ENCODE data around the gene CDADC1. TPM values are rescaled to one million over a fixed set of nuclear protein-coding genes. Genes with fewer than 3 reads are reported as not detected.

CDADC1 gene
- total and polyA plus RNA-seq, 10 of the 15 experiments (the other 5 are each of a cell fraction or from before 2014, with no cell fraction given), result 2.6 to 7.3 (median 5.2) TPM

- BruUV-seq (replicated peaks), result no TSS peak
- H3K27me3 ChIP-seq (replicated peaks in 1 of 2; ENCODE audit: control insufficient read depth in 2 of 2, insufficient read depth in 2 of 2, low read length in 1 of 2), result peaks cover 0 to 5% of the 10 kb centered on the region in 2 experiments; a peak in 3 of 4 replicates
- DNase-seq (ENCODE audit: low read depth, low spot score), result no peak
- H3K27ac ChIP-seq (ENCODE audit: control insufficient read depth, insufficient read depth), result no peak overlapping the region
- intact Hi-C loops (cut with micrococcal nuclease; ENCODE audit: unreplicated experiment), result no loop called here
- ChIA-PET POLR2A (no interaction called here), SMC1A (ENCODE audit: uncharacterized antibody, unreplicated experiment) (no interaction called here), CTCF (no interaction called here), RAD21 (ENCODE audit: unreplicated experiment) (no interaction called here)
- no peak overlapping the region for H2AFZ ChIP-seq (ENCODE audit: control insufficient read depth, low read depth, low read length)
- no peaks in the 10 kb centered on the region for H3K79me2 ChIP-seq (ENCODE audit: control insufficient read depth, insufficient read depth, low read length)
- H3K36me3 ChIP-seq (ENCODE audit: control insufficient read depth in 2 of 2, insufficient read depth in 2 of 2, low read length in 1 of 2), result no peaks in the 10 kb centered on the region
- H3K9me3 ChIP-seq (replicated peaks; ENCODE audit: control insufficient read depth, insufficient read depth, low read length), result no peaks in the 10 kb centered on the region; the same call in 2 of the 3 replicates
- no peak overlapping the region for H3K4me2 ChIP-seq (ENCODE audit: control insufficient read depth, insufficient read depth)
- no peak for ATAC-seq
- no peak overlapping the region for H3K4me3 ChIP-seq
- no peak overlapping the region for H3K9ac ChIP-seq (ENCODE audit: control insufficient read depth, insufficient read depth, low read length)
- no peaks in the 10 kb centered on the region for H3K4me1 ChIP-seq (ENCODE audit: control insufficient read depth, insufficient read depth, low read length)
- H4K20me1 ChIP-seq (ENCODE audit: control insufficient read depth, insufficient read depth), result no peaks in the 10 kb centered on the region
- no peak for FAIRE-seq
- in situ Hi-C loops (cut with MboI), result no loop called here
- TF ChIP-seq SUPT20H (IDR thresholded peaks at IDR 0.05; ENCODE audit: borderline replicate concordance, control insufficient read depth, low read depth, low read length) (no peak), SREBF2 (IDR thresholded peaks at IDR 0.05; ENCODE audit: low read length) (no peak), PAX8 (IDR thresholded peaks at IDR 0.05) (no peak), RAD51 (IDR thresholded peaks at IDR 0.05) (no peak), DPF2 (IDR thresholded peaks at IDR 0.05) (no peak), PAX5 (IDR thresholded peaks at IDR 0.05; ENCODE audit: borderline replicate concordance, low read depth, low read length) (no peak), NFYB (IDR thresholded peaks at IDR 0.05; ENCODE audit: insufficient read depth, low read depth, low read length) (no peak), RB1 (IDR thresholded peaks at IDR 0.05; ENCODE audit: borderline replicate concordance) (no peak)
- TF ChIP-seq, protein P1, sequence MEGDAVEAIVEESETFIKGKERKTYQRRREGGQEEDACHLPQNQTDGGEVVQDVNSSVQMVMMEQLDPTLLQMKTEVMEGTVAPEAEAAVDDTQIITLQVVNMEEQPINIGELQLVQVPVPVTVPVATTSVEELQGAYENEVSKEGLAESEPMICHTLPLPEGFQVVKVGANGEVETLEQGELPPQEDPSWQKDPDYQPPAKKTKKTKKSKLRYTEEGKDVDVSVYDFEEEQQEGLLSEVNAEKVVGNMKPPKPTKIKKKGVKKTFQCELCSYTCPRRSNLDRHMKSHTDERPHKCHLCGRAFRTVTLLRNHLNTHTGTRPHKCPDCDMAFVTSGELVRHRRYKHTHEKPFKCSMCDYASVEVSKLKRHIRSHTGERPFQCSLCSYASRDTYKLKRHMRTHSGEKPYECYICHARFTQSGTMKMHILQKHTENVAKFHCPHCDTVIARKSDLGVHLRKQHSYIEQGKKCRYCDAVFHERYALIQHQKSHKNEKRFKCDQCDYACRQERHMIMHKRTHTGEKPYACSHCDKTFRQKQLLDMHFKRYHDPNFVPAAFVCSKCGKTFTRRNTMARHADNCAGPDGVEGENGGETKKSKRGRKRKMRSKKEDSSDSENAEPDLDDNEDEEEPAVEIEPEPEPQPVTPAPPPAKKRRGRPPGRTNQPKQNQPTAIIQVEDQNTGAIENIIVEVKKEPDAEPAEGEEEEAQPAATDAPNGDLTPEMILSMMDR (IDR thresholded peaks at IDR 0.05 in 2 of 3, conservative IDR thresholded peaks at IDR 0.05 in 1 of 3; ENCODE audit: control insufficient read depth in 2 of 3, extremely low read depth in 1 of 3, insufficient read depth in 1 of 3, low read depth in 3 of 3, low read length in 3 of 3), result no peak
- 79% methylated on average over 4 of the region's 4 CpGs for WGBS (ENCODE audit: insufficient coverage, insufficient replicate concordance, low lambda C conversion rate, missing lambda C conversion rate)
Observed at GRCh38 chr13:49221590-49221965, 26.1 kb upstream of the CDADC1 start.

Data from GM12878 (cell line).